IgD-negative memory B cell (primary cell): ENCODE results near the gene CFAP97. TPM values are rescaled to one million over a fixed set of nuclear protein-coding genes. Genes with fewer than 3 reads are reported as not detected.
"Not testable (repeated sequence)": the region's sequence is repeated elsewhere in the genome, so short reads cannot be mapped to it uniquely, and the experiment has no call there.

Experiments used
- H3K27ac Mint-ChIP-seq, 3 donors: one replicate each; pipeline ENCODE4 v1.8.0; 2020 to 2022; ENCODE audit warnings: mild to moderate bottlenecking in 3 of 3, mixed read lengths in 3 of 3, moderate library complexity in 1 of 3
- H3K27me3 Mint-ChIP-seq: one replicate; pipeline ENCODE4 v1.8.0; 2021; ENCODE audit warnings: mixed read lengths
- H3K36me3 Mint-ChIP-seq: one replicate; pipeline ENCODE4 v1.8.0; 2020; ENCODE audit warnings: mild to moderate bottlenecking, mixed read lengths
- H3K4me1 Mint-ChIP-seq, 3 donors: one replicate each; pipeline ENCODE4 v1.8.0; 2020 to 2022; ENCODE audit warnings: mixed read lengths in 3 of 3, mild to moderate bottlenecking in 1 of 3
- H3K4me3 Mint-ChIP-seq, 4 donors: one replicate each; pipeline ENCODE4 v1.8.0; 2020 to 2022; ENCODE audit warnings: mild to moderate bottlenecking in 4 of 4, mixed read lengths in 4 of 4, moderate library complexity in 3 of 4
- H3K9me3 Mint-ChIP-seq, 3 donors: one replicate each; pipeline ENCODE4 v1.8.0; 2020 to 2021; ENCODE audit warnings: mixed read lengths in 3 of 3, mild to moderate bottlenecking in 1 of 3
- polyA plus RNA-seq: library from polyadenylated mRNA; unstranded; fragments of 300-500 nt; fragmentation: Illumina TruSeq; gene quantifications from one replicate; pipeline ENCODE4 v1.2.3, GENCODE V29; 2021

CFAP97 gene
- polyA plus RNA-seq, 1 donor from 2014 or later = 66.3 TPM

GRCh38 chr4:185124006-185124405 is 79.8 kb downstream of the CFAP97 start:
- peaks cover 15 to 18% (median 15%) of the 10 kb centered on the region in 3 donors for H3K4me1 Mint-ChIP-seq
- peaks cover 16% of the 10 kb centered on the region for H3K27me3 Mint-ChIP-seq
- H3K9me3 Mint-ChIP-seq = peaks cover 0 to 1% (median 0%) of the 10 kb centered on the region in 3 donors
- no peaks in the 10 kb centered on the region for H3K36me3 Mint-ChIP-seq
- no peak overlapping the region for H3K27ac Mint-ChIP-seq
- no peak overlapping the region for H3K4me3 Mint-ChIP-seq

GRCh38 chr4:185122681-185123345 is 81.0 kb downstream of the CFAP97 start:
- Mint-ChIP-seq H3K4me3 (peak overlapping the region in 2 of 4 donors; percentile 5 to 12), H3K27me3 (peaks cover 12% of the 10 kb centered on the region), H3K4me1 (peaks cover 11 to 13% (median 11%) of the 10 kb centered on the region in 3 donors), H3K9me3 (peaks cover 0 to 1% (median 0%) of the 10 kb centered on the region in 3 donors), H3K36me3 (no peaks in the 10 kb centered on the region), H3K27ac (peak overlapping the region in 1 of 3 donors; percentile 0)

GRCh38 chr4:185120631-185120946 is 83.2 kb downstream of the CFAP97 start:
- no peaks in the 10 kb centered on the region for H3K36me3 Mint-ChIP-seq

GRCh38 chr4:185119927-185120630 is 83.7 kb downstream of the CFAP97 start:
- no peaks in the 10 kb centered on the region for H3K36me3 Mint-ChIP-seq
- H3K27me3 Mint-ChIP-seq = peaks cover 3% of the 10 kb centered on the region
- H3K9me3 Mint-ChIP-seq = peaks cover 0 to 1% (median 0%) of the 10 kb centered on the region in 3 donors
- peaks cover 11 to 13% (median 13%) of the 10 kb centered on the region in 3 donors for H3K4me1 Mint-ChIP-seq
- H3K27ac Mint-ChIP-seq = no peak overlapping the region
- H3K4me3 Mint-ChIP-seq = no peak overlapping the region

More at GRCh38 chr4:185120631-185120946, 83.2 kb downstream of the CFAP97 start:
- peaks cover 0 to 1% (median 0%) of the 10 kb centered on the region in 3 donors for H3K9me3 Mint-ChIP-seq
- peaks cover 5% of the 10 kb centered on the region for H3K27me3 Mint-ChIP-seq
- peaks cover 11 to 13% (median 13%) of the 10 kb centered on the region in 3 donors for H3K4me1 Mint-ChIP-seq
- H3K27ac Mint-ChIP-seq = no peak overlapping the region
- no peak overlapping the region for H3K4me3 Mint-ChIP-seq

- H3K27ac Mint-ChIP-seq, H3K36me3 Mint-ChIP-seq, H3K27me3 Mint-ChIP-seq, H3K9me3 Mint-ChIP-seq, H3K4me3 Mint-ChIP-seq: not testable (repeated sequence)
- peaks cover 11 to 13% (median 13%) of the 10 kb centered on the region in 3 donors for H3K4me1 Mint-ChIP-seq
Observed at GRCh38 chr4:185119467-185119866, 84.3 kb downstream of the CFAP97 start.

GRCh38 chr4:185118876-185119275 is 84.9 kb downstream of the CFAP97 start:
- Mint-ChIP-seq H3K36me3 (no peaks in the 10 kb centered on the region), H3K27ac (no peak overlapping the region), H3K9me3 (peaks cover 0 to 1% (median 0%) of the 10 kb centered on the region in 3 donors), H3K27me3 (peaks cover 3% of the 10 kb centered on the region), H3K4me1 (peaks cover 11 to 13% (median 13%) of the 10 kb centered on the region in 3 donors), H3K4me3 (no peak overlapping the region)

GRCh38 chr4:185117300-185117934 is 86.4 kb downstream of the CFAP97 start:
- Mint-ChIP-seq H3K9me3 (peaks cover 0 to 1% (median 0%) of the 10 kb centered on the region in 3 donors), H3K4me1 (peaks cover under 1 to 3% (median 2%) of the 10 kb centered on the region in 3 donors), H3K27ac (no peak overlapping the region), H3K36me3 (no peaks in the 10 kb centered on the region), H3K4me3 (no peak overlapping the region), H3K27me3 (peaks cover under 1% of the 10 kb centered on the region)

- Mint-ChIP-seq H3K9me3 (no peaks in the 10 kb centered on the region), H3K4me1 (peaks cover 0 to 2% (median 0%) of the 10 kb centered on the region in 3 donors), H3K27me3 (no peaks in the 10 kb centered on the region), H3K36me3 (no peaks in the 10 kb centered on the region), H3K4me3 (no peak overlapping the region), H3K27ac (no peak overlapping the region)
Observed at GRCh38 chr4:185115827-185116232, 88.0 kb downstream of the CFAP97 start.

GRCh38 chr4:185113340-185113739 is 90.5 kb downstream of the CFAP97 start:
- no peak overlapping the region for H3K4me3 Mint-ChIP-seq
- no peaks in the 10 kb centered on the region for H3K27me3 Mint-ChIP-seq
- no peaks in the 10 kb centered on the region for H3K36me3 Mint-ChIP-seq
- no peak overlapping the region for H3K27ac Mint-ChIP-seq
- H3K9me3 Mint-ChIP-seq = no peaks in the 10 kb centered on the region
- peaks cover 0 to 2% (median 0%) of the 10 kb centered on the region in 3 donors for H3K4me1 Mint-ChIP-seq

- Mint-ChIP-seq H3K27me3 (peaks cover 2% of the 10 kb centered on the region), H3K27ac (no peak overlapping the region), H3K36me3 (no peaks in the 10 kb centered on the region), H3K4me1 (peaks cover 0 to 2% (median 0%) of the 10 kb centered on the region in 3 donors), H3K9me3 (no peaks in the 10 kb centered on the region), H3K4me3 (no peak overlapping the region)
Observed at GRCh38 chr4:185112104-185112503, 91.7 kb downstream of the CFAP97 start.

GRCh38 chr4:185110375-185110823 is 93.4 kb downstream of the CFAP97 start:
- Mint-ChIP-seq H3K4me1 (no peaks in the 10 kb centered on the region), H3K4me3 (no peak overlapping the region), H3K9me3 (no peaks in the 10 kb centered on the region), H3K36me3 (no peaks in the 10 kb centered on the region), H3K27me3 (peaks cover 2% of the 10 kb centered on the region), H3K27ac (no peak overlapping the region)

GRCh38 chr4:185109736-185110135 is 94.1 kb downstream of the CFAP97 start:
- Mint-ChIP-seq H3K36me3 (no peaks in the 10 kb centered on the region), H3K4me3 (no peak overlapping the region), H3K27ac (no peak overlapping the region), H3K27me3 (peaks cover 2% of the 10 kb centered on the region), H3K4me1 (no peaks in the 10 kb centered on the region), H3K9me3 (no peaks in the 10 kb centered on the region)
